Activated naive CD8-positive, alpha-beta T cell treated with anti-CD3 and anti-CD28 coated beads, Interleukin-2, amount 50 U/mL, for 24 hours (primary cell): ENCODE results near the gene PBX2.
"Not testable (repeated sequence)": the region's sequence is repeated elsewhere in the genome, so short reads cannot be mapped to it uniquely, and the experiment has no call there.

Source experiments
- ATAC-seq: fragments of 150-1000 bp; cut with Tn5 transposase; one replicate; pipeline ENCODE4 v1.10.0; 2021
- DNase-seq: peaks from one replicate; pipeline ENCODE4 v3.0.0; 2021
- H3K27ac Mint-ChIP-seq: one replicate; pipeline ENCODE4 v1.8.0; 2021; ENCODE audit warnings: mild to moderate bottlenecking, mixed read lengths
- H3K27me3 Mint-ChIP-seq: one replicate; pipeline ENCODE4 v1.8.0; 2021; ENCODE audit warnings: mixed read lengths
- H3K36me3 Mint-ChIP-seq: one replicate; pipeline ENCODE4 v1.8.0; 2021; ENCODE audit warnings: low read depth, mixed read lengths
- H3K4me1 Mint-ChIP-seq: one replicate; pipeline ENCODE4 v1.8.0; 2021; ENCODE audit warnings: mixed read lengths
- H3K4me3 Mint-ChIP-seq: one replicate; pipeline ENCODE4 v1.8.0; 2021; ENCODE audit warnings: mild to moderate bottlenecking, moderate library complexity, mixed read lengths
- H3K9me3 Mint-ChIP-seq: one replicate; pipeline ENCODE4 v1.8.0; 2021; ENCODE audit warnings: mixed read lengths

The PBX2 gene

DNA sequence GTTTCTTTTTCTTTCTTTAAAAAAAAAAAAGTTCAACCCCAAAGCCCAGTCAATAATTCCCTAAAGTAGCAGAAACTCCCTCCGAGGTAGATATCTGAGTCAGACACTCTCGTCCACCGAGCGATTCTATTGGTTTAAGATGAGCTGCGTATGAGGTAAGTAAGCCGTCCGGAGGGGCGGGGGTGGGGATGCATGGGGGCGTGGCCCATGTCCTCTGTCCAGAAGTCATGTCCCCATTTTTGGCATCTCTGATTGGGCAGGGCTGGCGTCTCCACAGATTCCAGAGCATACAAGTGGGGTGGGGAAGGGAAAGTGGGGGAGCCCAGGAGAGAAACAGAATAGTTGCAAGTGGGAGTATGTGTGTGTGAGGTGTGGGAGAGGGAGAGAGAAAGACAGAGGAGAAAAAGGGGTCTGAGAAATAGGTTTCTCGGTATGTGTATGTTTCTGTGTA, 4.3 kb downstream of the PBX2 start:
- H3K36me3 Mint-ChIP-seq = peaks cover 36% of the 10 kb centered on the region
- peak; percentile 50 for ATAC-seq
- H3K27ac Mint-ChIP-seq = peak overlapping the region; percentile 87
- H3K9me3 Mint-ChIP-seq, H3K27me3 Mint-ChIP-seq: not testable (repeated sequence)
- H3K4me1 Mint-ChIP-seq = peaks cover 57% of the 10 kb centered on the region
- peak overlapping the region; percentile 42 for H3K4me3 Mint-ChIP-seq
- DNase-seq = peak; percentile 50

DNA sequence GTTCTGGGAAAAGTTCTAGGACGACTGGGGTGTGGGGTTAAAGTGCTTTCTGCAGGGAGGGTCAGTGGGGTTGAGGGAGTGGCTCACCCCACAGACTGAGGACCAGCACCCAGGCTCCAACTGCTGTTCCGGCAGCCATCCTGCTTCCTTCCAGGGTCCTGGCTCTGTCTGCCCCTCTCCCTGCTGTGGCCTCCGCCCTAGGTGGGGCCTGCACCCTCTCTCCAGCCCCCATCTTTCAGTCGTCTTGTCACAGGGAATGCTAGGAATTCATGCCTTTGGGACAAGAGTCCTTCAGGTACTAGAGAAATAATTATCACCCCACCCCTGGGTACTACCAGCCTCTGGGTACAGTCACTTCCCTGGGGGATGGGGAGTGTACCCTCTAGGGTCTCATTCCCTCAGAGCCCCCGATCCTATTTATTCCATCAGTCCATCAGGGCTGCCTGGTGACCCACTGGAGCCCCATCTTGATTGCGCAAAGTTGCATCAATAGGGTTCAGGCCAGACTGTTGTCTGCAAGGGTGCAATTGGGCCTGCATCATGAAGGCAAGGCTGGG, 5.8 kb downstream of the PBX2 start, which contains the start of gene AGER:
TSS of gene AGER (minus strand) at position 170 of the 557 bp plus-strand sequence. CDS start at position 139, 31 bp downstream.
- H3K4me1 Mint-ChIP-seq = peaks cover 69% of the 10 kb centered on the region
- H3K36me3 Mint-ChIP-seq = peaks cover 47% of the 10 kb centered on the region
- H3K9me3 Mint-ChIP-seq = no peaks in the 10 kb centered on the region
- DNase-seq (no peak), ATAC-seq (no peak)
- peak within 1 kb of the TSS; percentile 59 for H3K27ac Mint-ChIP-seq
- no peaks in the 10 kb centered on the region for H3K27me3 Mint-ChIP-seq
- no peak within 1 kb of the TSS for H3K4me3 Mint-ChIP-seq

GRCh38 chr6:32183483-32184083, 6.4 kb downstream of the PBX2 start:
- Mint-ChIP-seq H3K36me3 (peaks cover 48% of the 10 kb centered on the region), H3K4me1 (peaks cover 69% of the 10 kb centered on the region), H3K27me3 (no peaks in the 10 kb centered on the region), H3K27ac (peak overlapping the region; percentile 59), H3K4me3 (no peak overlapping the region), H3K9me3 (no peaks in the 10 kb centered on the region)
- ATAC-seq = no peak
- no peak for DNase-seq

- H3K27me3 Mint-ChIP-seq = no peaks in the 10 kb centered on the region
- H3K36me3 Mint-ChIP-seq = peaks cover 49% of the 10 kb centered on the region
- H3K27ac Mint-ChIP-seq = peak overlapping the region; percentile 59
- H3K4me3 Mint-ChIP-seq = no peak overlapping the region
- ATAC-seq (no peak), DNase-seq (no peak)
- no peaks in the 10 kb centered on the region for H3K9me3 Mint-ChIP-seq
- H3K4me1 Mint-ChIP-seq = peaks cover 67% of the 10 kb centered on the region
Observed at GRCh38 chr6:32183030-32183429, 7.0 kb downstream of the PBX2 start.

- no peak for DNase-seq
- Mint-ChIP-seq H3K27me3 (no peaks in the 10 kb centered on the region), H3K4me1 (peaks cover 67% of the 10 kb centered on the region), H3K27ac (peak overlapping the region; percentile 59), H3K4me3 (no peak overlapping the region), H3K36me3 (peaks cover 50% of the 10 kb centered on the region), H3K9me3 (no peaks in the 10 kb centered on the region)
- no peak for ATAC-seq
Observed at GRCh38 chr6:32182555-32182981, 7.4 kb downstream of the PBX2 start.

DNA sequence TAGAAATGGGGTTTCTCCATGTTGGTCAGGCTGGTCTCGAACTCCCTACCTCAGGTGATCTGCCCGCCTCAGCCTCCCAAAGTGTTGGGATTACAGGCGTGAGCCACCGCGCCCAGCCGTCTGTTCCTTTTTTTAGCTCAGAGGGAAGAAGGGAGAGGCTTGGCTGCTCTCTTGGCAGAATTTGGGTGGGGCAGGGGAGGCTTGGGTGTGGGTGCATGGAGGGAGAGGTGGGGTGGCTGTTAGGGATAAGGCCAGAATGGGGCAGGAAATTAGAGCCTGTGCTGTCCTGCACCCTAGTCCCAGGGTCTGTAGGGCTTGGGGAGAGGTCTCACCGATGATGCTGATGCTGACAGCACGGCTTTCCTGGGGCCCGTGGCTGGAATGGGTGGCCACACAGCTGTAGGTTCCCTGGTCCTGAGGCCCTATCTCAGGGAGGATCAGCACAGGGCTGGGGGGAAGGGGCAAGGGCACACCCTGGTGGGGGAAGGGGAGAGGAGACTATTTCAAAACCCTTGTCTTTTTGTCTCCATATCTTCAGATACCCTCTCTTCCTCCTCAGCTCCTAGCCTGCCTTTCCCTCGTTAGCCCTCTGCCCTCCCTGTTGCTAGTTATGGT, 8.0 kb downstream of the PBX2 start:
- no peak overlapping the region for H3K27ac Mint-ChIP-seq
- H3K36me3 Mint-ChIP-seq = peaks cover 46% of the 10 kb centered on the region
- H3K4me1 Mint-ChIP-seq = peaks cover 67% of the 10 kb centered on the region
- ATAC-seq (no peak), DNase-seq (no peak)
- H3K27me3 Mint-ChIP-seq = no peaks in the 10 kb centered on the region
- no peak overlapping the region for H3K4me3 Mint-ChIP-seq
- no peaks in the 10 kb centered on the region for H3K9me3 Mint-ChIP-seq

DNA sequence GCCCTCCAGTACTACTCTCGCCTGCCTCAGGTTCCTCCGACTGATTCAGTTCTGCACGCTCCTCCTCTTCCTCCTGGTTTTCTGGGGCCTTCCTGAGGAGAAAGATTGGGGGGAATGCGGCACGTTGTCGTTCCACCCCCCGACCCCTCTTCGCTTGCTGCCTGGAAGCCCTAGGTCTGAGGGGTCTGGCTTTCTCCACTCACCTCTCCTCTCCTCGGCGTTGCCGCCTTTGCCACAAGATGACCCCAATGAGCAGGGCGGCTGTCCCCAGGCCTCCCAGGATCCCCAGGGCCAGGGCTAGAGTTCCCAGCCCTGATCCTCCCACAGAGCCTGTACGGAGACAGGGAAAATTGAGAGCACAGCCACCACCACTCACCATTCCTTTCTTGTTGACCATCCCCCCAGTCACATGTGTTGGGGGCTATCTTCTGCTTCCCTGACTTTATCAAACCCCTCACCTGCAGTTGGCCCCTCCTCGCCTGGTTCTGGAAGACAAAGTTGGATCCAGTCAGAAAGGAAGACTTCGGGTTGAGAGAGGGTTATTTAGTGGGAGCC, 8.8 kb downstream of the PBX2 start:
- H3K4me3 Mint-ChIP-seq = peak overlapping the region; percentile 55
- H3K4me1 Mint-ChIP-seq = peaks cover 67% of the 10 kb centered on the region
- no peak for DNase-seq
- no peaks in the 10 kb centered on the region for H3K9me3 Mint-ChIP-seq
- no peaks in the 10 kb centered on the region for H3K27me3 Mint-ChIP-seq
- peaks cover 38% of the 10 kb centered on the region for H3K36me3 Mint-ChIP-seq
- ATAC-seq = no peak
- H3K27ac Mint-ChIP-seq = peak overlapping the region; percentile 77

DNA sequence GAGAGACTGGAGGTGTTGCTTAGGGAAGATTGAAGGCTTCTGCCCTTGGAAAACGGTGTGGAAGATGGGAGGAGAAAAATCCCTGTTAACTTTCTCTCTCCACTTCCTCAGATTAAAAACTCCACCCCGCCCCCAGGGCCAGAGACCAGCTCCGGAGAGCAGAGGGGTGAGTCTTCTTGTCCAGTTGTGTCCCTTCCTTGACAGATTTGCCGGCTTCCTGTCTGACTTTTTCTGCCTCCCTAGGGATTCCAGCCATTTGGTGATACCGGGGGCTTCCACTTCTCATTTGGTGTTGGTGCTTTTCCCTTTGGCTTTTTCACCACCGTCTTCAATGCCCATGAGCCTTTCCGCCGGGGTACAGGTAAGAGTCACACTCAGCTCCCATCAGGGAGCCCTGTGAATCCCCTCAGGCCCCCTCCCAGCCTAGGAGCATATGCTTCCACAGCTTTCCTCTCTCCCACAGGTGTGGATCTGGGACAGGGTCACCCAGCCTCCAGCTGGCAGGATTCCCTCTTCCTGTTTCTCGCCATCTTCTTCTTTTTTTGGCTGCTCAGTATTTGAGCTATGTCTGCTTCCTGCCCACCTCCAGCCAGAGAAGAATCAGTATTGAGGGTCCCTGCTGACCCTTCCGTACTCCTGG, 10.1 kb downstream of the PBX2 start:
- H3K27ac Mint-ChIP-seq = peak overlapping the region; percentile 93
- H3K4me3 Mint-ChIP-seq = peak overlapping the region; percentile 96
- peaks cover 29% of the 10 kb centered on the region for H3K36me3 Mint-ChIP-seq
- H3K9me3 Mint-ChIP-seq = no peaks in the 10 kb centered on the region
- no peak for ATAC-seq
- DNase-seq = no peak
- peaks cover 64% of the 10 kb centered on the region for H3K4me1 Mint-ChIP-seq
- no peaks in the 10 kb centered on the region for H3K27me3 Mint-ChIP-seq

DNA sequence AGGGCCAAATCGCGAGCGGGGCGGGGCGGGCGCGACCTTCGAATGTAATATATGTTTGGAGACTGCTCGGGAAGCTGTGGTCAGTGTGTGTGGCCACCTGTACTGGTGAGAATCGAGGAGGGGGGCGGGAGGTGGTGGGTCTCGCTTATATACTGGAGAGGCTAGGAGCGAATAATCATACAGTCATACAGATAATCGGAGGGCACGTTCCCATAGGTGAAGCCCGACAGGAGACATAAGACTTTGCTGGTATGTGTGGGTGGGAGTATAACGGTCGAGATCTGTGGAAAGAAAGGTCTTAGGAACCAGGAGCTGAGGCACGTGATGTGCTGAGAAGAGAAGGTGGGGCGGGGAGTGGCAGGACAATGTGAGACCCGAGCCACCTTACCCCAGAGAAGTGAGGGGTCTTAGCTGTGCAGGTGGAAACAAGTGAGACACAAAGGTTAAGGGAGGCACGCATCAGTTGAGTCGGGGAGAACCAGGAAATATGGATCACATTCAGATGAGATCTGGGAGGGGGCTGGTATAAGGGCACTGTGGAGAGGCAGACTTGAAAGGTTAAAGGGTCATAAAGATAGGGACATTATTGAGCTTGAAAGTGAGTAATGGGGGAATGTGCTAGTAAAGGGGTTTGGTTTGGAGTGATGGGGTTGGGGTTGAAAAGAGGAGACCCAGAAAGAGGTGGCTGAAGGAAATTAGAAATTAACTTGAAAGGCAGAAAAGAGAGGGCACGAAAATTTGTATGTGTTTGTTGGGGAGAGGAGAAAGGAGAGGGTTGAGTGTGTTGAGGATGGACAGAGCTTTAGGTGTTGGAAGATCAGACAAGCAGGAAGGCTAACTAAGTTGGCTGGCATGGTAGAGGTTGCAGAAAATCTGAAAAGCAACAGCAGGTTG, 11.2 kb downstream of the PBX2 start:
- no peaks in the 10 kb centered on the region for H3K27me3 Mint-ChIP-seq
- peak overlapping the region; percentile 96 for H3K4me3 Mint-ChIP-seq
- peaks cover 29% of the 10 kb centered on the region for H3K36me3 Mint-ChIP-seq
- H3K9me3 Mint-ChIP-seq = no peaks in the 10 kb centered on the region
- H3K27ac Mint-ChIP-seq = peak overlapping the region; percentile 93
- ATAC-seq (no peak), DNase-seq (no peak)
- H3K4me1 Mint-ChIP-seq = peaks cover 75% of the 10 kb centered on the region

- ATAC-seq (peak; percentile 90), DNase-seq (peak; percentile 89)
- H3K36me3 Mint-ChIP-seq = peaks cover 29% of the 10 kb centered on the region
- peaks cover 78% of the 10 kb centered on the region for H3K4me1 Mint-ChIP-seq
- no peaks in the 10 kb centered on the region for H3K27me3 Mint-ChIP-seq
- H3K9me3 Mint-ChIP-seq = no peaks in the 10 kb centered on the region
- peak within 1 kb of the TSS; percentile 93 for H3K27ac Mint-ChIP-seq
- peak within 1 kb of the TSS; percentile 96 for H3K4me3 Mint-ChIP-seq
Observed at GRCh38 chr6:32177788-32178546, 12.0 kb downstream of the PBX2 start, which contains the start of gene RNF5. Gene RNF5 (plus strand): TSS chr6:32178405. CDS start chr6:32178512, 107 bp downstream.

DNA sequence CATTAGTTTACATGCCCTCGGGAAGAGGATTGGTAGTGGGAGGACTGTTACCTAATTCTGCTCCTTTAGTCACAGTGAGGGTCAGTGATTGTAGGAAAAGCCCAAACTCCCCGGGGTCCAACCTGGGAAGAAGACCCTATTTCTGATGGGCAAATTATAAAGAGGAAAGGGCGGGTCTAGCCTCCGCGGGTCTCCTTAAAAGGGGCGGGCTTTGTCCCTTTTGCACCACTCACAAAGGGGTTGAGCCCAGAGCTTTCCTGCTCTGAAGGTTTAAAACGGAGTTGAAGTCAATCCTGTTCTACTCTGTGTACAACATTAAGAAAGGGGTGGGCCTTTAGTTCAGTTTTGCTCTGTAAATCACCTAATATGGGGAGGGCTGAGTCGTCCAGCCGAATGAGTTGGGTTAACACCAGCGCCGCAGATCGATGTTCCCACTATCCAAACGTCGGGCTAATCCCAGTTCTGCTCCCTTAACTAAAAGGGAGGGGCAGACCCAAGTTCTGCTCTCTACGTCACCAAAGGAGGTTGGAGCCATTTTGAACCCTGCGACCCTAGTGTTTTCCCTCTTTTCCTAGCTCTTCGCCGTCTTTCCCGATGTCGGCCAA, 12.7 kb downstream of the PBX2 start:
- peak overlapping the region; percentile 93 for H3K27ac Mint-ChIP-seq
- peaks cover 77% of the 10 kb centered on the region for H3K4me1 Mint-ChIP-seq
- no peaks in the 10 kb centered on the region for H3K9me3 Mint-ChIP-seq
- ATAC-seq (no peak), DNase-seq (peak; percentile 49)
- no peaks in the 10 kb centered on the region for H3K27me3 Mint-ChIP-seq
- peak overlapping the region; percentile 96 for H3K4me3 Mint-ChIP-seq
- peaks cover 26% of the 10 kb centered on the region for H3K36me3 Mint-ChIP-seq

GRCh38 chr6:32176476-32177182, 13.4 kb downstream of the PBX2 start:
- Mint-ChIP-seq H3K9me3 (no peaks in the 10 kb centered on the region), H3K27me3 (no peaks in the 10 kb centered on the region), H3K4me1 (peaks cover 77% of the 10 kb centered on the region), H3K36me3 (peaks cover 26% of the 10 kb centered on the region), H3K4me3 (peak overlapping the region; percentile 96), H3K27ac (peak overlapping the region; percentile 93)
- no peak for ATAC-seq
- DNase-seq = no peak
